HepG2 (cell line): ENCODE data around the gene CCDC136. TPM values are rescaled to one million over a fixed set of nuclear protein-coding genes. Genes with fewer than 3 reads are reported as not detected.

Experiments used
- ATAC-seq: fragments of 200-7000 bp; cut with Tn5 transposase; 3 replicates; pipeline ENCODE4 v1.9.1; 2020; ENCODE audit warnings: mild to moderate bottlenecking, moderate library complexity
- BruUV-seq: library from RNA; stranded (reverse); fragments of 400-500 nt; replicated peaks from 2 replicates; lab custom pipeline; 2021; lab: Mats Ljungman, UMichigan
- CTCF ChIA-PET: fragments of 300-600 bp; formaldehyde crosslinking; extraction: SDS; loops from one replicate; lab custom pipeline; 2021; ENCODE audit warnings: low total read pairs, inconsistent platforms, low intra/inter-chr PET ratio; lab: Yijun Ruan, JAX
- POLR2A ChIA-PET: fragments of 350-600 bp; sonication (Branson Sonifier 250); formaldehyde crosslinking; loops from one replicate; lab custom pipeline; 2020; ENCODE audit warnings: antibody characterized with exemption, inconsistent platforms; lab: Yijun Ruan, JAX
- DNase-seq: peaks from one replicate; pipeline ENCODE4 v3.0.0-alpha.2; 2015; ENCODE audit warnings: low spot score
- FAIRE-seq: peaks from 3 replicates; lab custom pipeline; 2011; peaks lifted over from hg19 to GRCh38; lab: Jason Lieb, UNC
- H2AFZ ChIP-seq: one replicate; pipeline ENCODE4 v1.6.1; 2011; ENCODE audit warnings: low read length, inconsistent platforms
- H3K27ac ChIP-seq: fragments of 300-600 bp; 3 replicates; pipeline ENCODE4 v1.8.0; 2011; ENCODE audit warnings: mixed run types, mild to moderate bottlenecking, mixed read lengths, low read length, inconsistent platforms; ENCODE audit not compliant: insufficient read depth; ENCODE audit errors: extremely low read length
- H3K27me3 ChIP-seq, 2 experiments: fragments of 200-600 bp in 1 of 2; 2 replicates in 1 of 2; 3 replicates in 1 of 2; pipeline versions ENCODE4 v1.6.0 to v1.8.0; 2011; ENCODE audit warnings: low read length in 2 of 2, mild to moderate bottlenecking in 2 of 2, moderate library complexity in 2 of 2, inconsistent platforms in 1 of 2; ENCODE audit not compliant: insufficient read depth in 2 of 2, control insufficient read depth in 1 of 2
- H3K36me3 ChIP-seq, 2 experiments: fragments of 200-600 bp in 1 of 2; replicated peaks in 1 of 2; 2 replicates in 1 of 2; 3 replicates in 1 of 2; pipeline versions ENCODE4 v1.5.1 to v1.8.0; 2011; ENCODE audit warnings: low read length in 2 of 2, inconsistent platforms in 1 of 2; ENCODE audit not compliant: insufficient read depth in 2 of 2, control insufficient read depth in 1 of 2
- H3K4me1 ChIP-seq: 2 replicates; pipeline ENCODE4 v1.5.1; 2012; ENCODE audit warnings: low read length, inconsistent platforms; ENCODE audit not compliant: insufficient read depth
- H3K4me2 ChIP-seq: 2 replicates; pipeline ENCODE4 v1.6.0; 2011; ENCODE audit warnings: low read depth, low read length, inconsistent platforms
- H3K4me3 ChIP-seq, 3 experiments: fragments of 200-600 bp in 1 of 3; sonication (generic), shearing (Covaris generic) in 1 of 3; replicated peaks in 1 of 3; 2 replicates each; pipeline ENCODE4 v1.5.1; 2011 to 2016; ENCODE audit warnings: low read length in 3 of 3, inconsistent platforms in 2 of 3, low read depth in 2 of 3, mild to moderate bottlenecking in 2 of 3, control low read depth in 1 of 3, mixed read lengths in 1 of 3; ENCODE audit not compliant: insufficient read depth in 1 of 3
- H3K79me2 ChIP-seq: one replicate; pipeline ENCODE4 v1.6.1; 2011; ENCODE audit warnings: low read length, inconsistent platforms; ENCODE audit not compliant: insufficient read depth
- H3K9ac ChIP-seq: 2 replicates; pipeline ENCODE4 v1.6.0; 2011; ENCODE audit warnings: mild to moderate bottlenecking, low read depth, low read length, inconsistent platforms; ENCODE audit not compliant: insufficient read depth
- H3K9me3 ChIP-seq: 2 replicates; pipeline ENCODE4 v1.5.1; 2012; ENCODE audit warnings: mild to moderate bottlenecking, low read length
- H4K20me1 ChIP-seq: 2 replicates; pipeline ENCODE4 v1.6.0; 2011; ENCODE audit warnings: inconsistent platforms, mild to moderate bottlenecking, low read length, moderate library complexity; ENCODE audit not compliant: insufficient read depth
- ATM ChIP-seq: fragments of 450-650 bp; IDR thresholded peaks from 2 replicates; pipeline ENCODE4 v1.7.1; 2017; ENCODE audit warnings: mild to moderate bottlenecking, borderline replicate concordance
- FOXO4 ChIP-seq: sonication (generic); formaldehyde crosslinking; conservative IDR thresholded peaks from 2 replicates; pipeline ENCODE4 v1.8.1; 2023; ENCODE audit warnings: missing genetic modification reagents
- GRHL1 ChIP-seq: sonication (generic); formaldehyde crosslinking; conservative IDR thresholded peaks from 2 replicates; pipeline ENCODE4 v1.8.0; 2022; ENCODE audit warnings: missing genetic modification reagents
- HBP1 ChIP-seq: IDR thresholded peaks from 2 replicates; pipeline ENCODE4 v1.6.1; 2016; ENCODE audit warnings: low read depth, control low read depth
- MTA3 ChIP-seq: sonication (generic); formaldehyde crosslinking; IDR thresholded peaks from 2 replicates; pipeline ENCODE4 v1.4.0; 2020; ENCODE audit warnings: missing genetic modification reagents
- NR2F2 ChIP-seq: IDR thresholded peaks from 2 replicates; pipeline ENCODE4 v1.6.1; 2012; ENCODE audit warnings: low read depth, inconsistent platforms, borderline replicate concordance
- ZNF567 ChIP-seq: sonication (generic); formaldehyde crosslinking; IDR thresholded peaks from 2 replicates; pipeline ENCODE4 v1.8.1; 2023; ENCODE audit warnings: mild to moderate bottlenecking, missing genetic modification reagents, borderline replicate concordance
- ZXDC ChIP-seq: sonication (generic); formaldehyde crosslinking; IDR thresholded peaks from 2 replicates; pipeline ENCODE4 v1.5.0; 2020; ENCODE audit warnings: mild to moderate bottlenecking, missing genetic modification reagents
- WGBS: methylation state at CpG from one replicate; pipeline ENCODE4 v1.1.6; 2017; ENCODE audit warnings: low lambda C conversion rate; 5-methylcytosine and 5-hydroxymethylcytosine counted together
- in situ Hi-C: cut with HindIII; loops from 2 replicates; pipeline ENCODE4 v1.10.0; 2017; ENCODE audit warnings: low pct_unique_long_range_greater_than_20kb; ENCODE audit not compliant: extremely low pct_ligation_motif_present
- intact Hi-C: fragments of 100-400 bp; cut with micrococcal nuclease; formaldehyde crosslinking; loops from one replicate; pipeline ENCODE4 v1.10.0; 2022; ENCODE audit not compliant: unreplicated experiment
- polyA plus RNA-seq, 8 experiments: library from polyadenylated mRNA; depleted of rRNA in 3 of 8; stranded (reverse) in 7 of 8; unstranded in 1 of 8; fragments of >200 nt; fragmentation: Illumina TruSeq in 4 of 8; extraction: Trizol in 4 of 8; gene quantifications; 2 replicates each; pipeline versions ENCODE4 v1.2.1 to v1.2.3, GENCODE V29; 2011 to 2016; ENCODE audit warnings: low read depth in 4 of 8, missing spikeins in 1 of 8, mixed read lengths in 1 of 8; ENCODE audit not compliant: insufficient read depth in 1 of 8
- total RNA-seq, 5 experiments: library from RNA; depleted of rRNA; stranded (reverse); fragments of >200 nt; fragmentation: Illumina TruSeq; extraction: Trizol; gene quantifications; 2 replicates each; pipeline ENCODE4 v1.2.3, GENCODE V29; 2016; ENCODE audit warnings: low read depth in 1 of 5

CCDC136 gene
- total and polyA plus RNA-seq, 2 of the 13 experiments (the other 11 are each of a cell fraction or from before 2014, with no cell fraction given) = 0.04 to 0.38 TPM

- TF ChIP-seq FOXO4 (no peak), ZNF567 (CRISPR knock-in tag) (no peak), NR2F2 (no peak)
- FAIRE-seq (no peak), ATAC-seq (no peak), DNase-seq (no peak)
- H3K36me3 ChIP-seq = no peaks in the 10 kb centered on the region
- H2AFZ ChIP-seq = no peak overlapping the region
- CTCF ChIA-PET = no interaction called here
- H3K27me3 ChIP-seq = peaks cover 8 to 56% of the 10 kb centered on the region in 2 experiments; a peak in 4 of 5 replicates
- BruUV-seq = no TSS peak
- intact Hi-C loops (no loop called here), in situ Hi-C loops (no loop called here)
- H3K9me3 ChIP-seq = no peaks in the 10 kb centered on the region
- no peaks in the 10 kb centered on the region for H4K20me1 ChIP-seq
- H3K79me2 ChIP-seq = no peaks in the 10 kb centered on the region
- POLR2A ChIA-PET = no interaction called here
- H3K9ac ChIP-seq = no peak overlapping the region
- no peak overlapping the region for H3K4me3 ChIP-seq
- WGBS = 7% methylated on average over 3 of the region's 17 CpGs
- no peak overlapping the region for H3K27ac ChIP-seq
- H3K4me2 ChIP-seq = no peak overlapping the region
- no peaks in the 10 kb centered on the region for H3K4me1 ChIP-seq
Measured at GRCh38 chr7:128856001-128856718, 64.4 kb downstream of the CCDC136 start.

- WGBS = 37% methylated on average over 11 of the region's 18 CpGs
- no peak for TF ChIP-seq GRHL1 (CRISPR knock-in tag)
- no peak for TF ChIP-seq HBP1 (CRISPR knock-in tag)
- no peak for TF ChIP-seq ZXDC (CRISPR knock-in tag)
- no peak for TF ChIP-seq MTA3 (CRISPR knock-in tag)
- no peak for TF ChIP-seq ATM
Measured at GRCh38 chr7:128858380-128859231, 66.8 kb downstream of the CCDC136 start.

More at GRCh38 chr7:128858380-128859231, 66.8 kb downstream of the CCDC136 start:
- Histone ChIP-seq H3K27me3 (peaks cover 4 to 40% of the 10 kb centered on the region in 2 experiments; a peak in 4 of 5 replicates), H3K4me1 (peaks cover 9% of the 10 kb centered on the region), H3K9ac (no peak overlapping the region), H3K4me3 (no peak overlapping the region), H2AFZ (no peak overlapping the region), H4K20me1 (no peaks in the 10 kb centered on the region; the same call in 1 of the 2 replicates), H3K4me2 (no peak overlapping the region), H3K27ac (no peak overlapping the region), H3K36me3 (no peaks in the 10 kb centered on the region), H3K9me3 (no peaks in the 10 kb centered on the region), H3K79me2 (peaks cover 8% of the 10 kb centered on the region)
- CTCF ChIA-PET = no interaction called here
- BruUV-seq = no TSS peak
- no peak for DNase-seq
- intact Hi-C loops (no loop called here), in situ Hi-C loops (no loop called here)
- ATAC-seq = no peak
- POLR2A ChIA-PET = no interaction called here
- no peak for FAIRE-seq
